OCI-LY3 (cell line): ENCODE results near the gene CYTH4.

Experiments used
- H2AFZ ChIP-seq: fragments of 200-600, 300-600 bp; shearing (Covaris generic); 2 replicates; pipeline ENCODE4 v1.6.0; 2014; ENCODE audit warnings: antibody characterized with exemption, low read depth, low read length
- H3K27ac ChIP-seq: fragments of 200-600, 300-600 bp; sonication (generic); 2 replicates; pipeline ENCODE4 v1.5.1; 2014; ENCODE audit warnings: mild to moderate bottlenecking, low read length, moderate library complexity, mixed read lengths
- H3K27me3 ChIP-seq: fragments of 200-600, 300-600 bp; sonication (generic); 2 replicates; pipeline ENCODE4 v1.6.1; 2014; ENCODE audit warnings: low read depth, low read length, mixed read lengths
- H3K36me3 ChIP-seq: fragments of 200-600, 300-600 bp; sonication (generic); replicated peaks from 2 replicates; pipeline ENCODE3; 2014; ENCODE audit warnings: low read depth, low read length, mixed read lengths
- H3K4me1 ChIP-seq: fragments of 300-600, 200-600 bp; sonication (generic); 2 replicates; pipeline ENCODE4 v1.6.1; 2014; ENCODE audit warnings: low read length, mixed read lengths
- H3K4me2 ChIP-seq: fragments of 200-600, 300-600 bp; sonication (generic); 2 replicates; pipeline ENCODE4 v1.6.1; 2014; ENCODE audit warnings: low read length, mixed read lengths
- H3K4me3 ChIP-seq: fragments of 300-600, 200-600 bp; sonication (generic); 2 replicates; pipeline ENCODE4 v1.5.1; 2014; ENCODE audit warnings: antibody characterized with exemption, mild to moderate bottlenecking, low read length, moderate library complexity
- H3K79me2 ChIP-seq: fragments of 300-600, 200-600 bp; shearing (Covaris generic); 2 replicates; pipeline ENCODE4 v1.6.1; 2014; ENCODE audit warnings: mild to moderate bottlenecking, low read length, mixed read lengths
- H3K9ac ChIP-seq: fragments of 300-600, 200-600 bp; shearing (Covaris generic); 2 replicates; pipeline ENCODE4 v1.6.0; 2014; ENCODE audit warnings: mild to moderate bottlenecking, low read length, moderate library complexity
- H3K9me3 ChIP-seq: fragments of 200-600, 300-600 bp; shearing (Covaris generic); 2 replicates; pipeline ENCODE4 v1.6.1; 2014; ENCODE audit warnings: low read length, mixed read lengths; ENCODE audit not compliant: insufficient read depth
- H4K20me1 ChIP-seq: fragments of 200-600, 300-600 bp; sonication (generic); 2 replicates; pipeline ENCODE4 v1.6.1; 2016; ENCODE audit warnings: low read length, mixed read lengths; ENCODE audit not compliant: insufficient read depth
- EZH2phosphoT487 ChIP-seq: fragments of 200-600 bp; shearing (Covaris generic); IDR thresholded peaks from 2 replicates; pipeline ENCODE4 v1.6.1; 2018; ENCODE audit warnings: antibody characterized with exemption, mixed run types, low read depth
- TF ChIP-seq, protein P1 (sequence below): fragments of 200-600, 300-600 bp; sonication (generic); IDR thresholded peaks from 2 replicates; pipeline ENCODE4 v1.5.1; 2014; ENCODE audit warnings: antibody characterized with exemption, low read length, low read depth

CYTH4 gene

DNA sequence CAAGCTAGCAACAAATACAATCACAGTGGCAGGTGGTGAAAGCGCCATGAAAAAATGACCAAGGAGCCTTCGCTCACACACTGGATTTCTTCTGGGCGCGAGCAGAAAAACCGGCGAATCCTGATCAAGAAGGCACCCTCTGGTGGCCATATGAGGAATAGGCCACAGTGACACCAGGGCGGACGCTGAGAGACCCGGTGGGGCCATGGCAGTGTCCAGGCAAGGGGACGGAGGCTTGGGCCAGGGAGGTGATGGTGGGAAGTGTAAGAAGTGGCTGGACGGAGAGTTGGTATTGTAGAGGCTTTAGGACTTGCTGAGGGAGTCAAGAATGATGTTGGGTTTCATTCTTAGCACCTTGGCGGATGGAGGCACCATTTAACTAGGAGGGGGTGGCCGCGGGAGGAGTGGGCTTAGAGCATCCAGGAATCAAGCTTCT, 21.4 kb upstream of the CYTH4 start:
- TF ChIP-seq, protein P1, sequence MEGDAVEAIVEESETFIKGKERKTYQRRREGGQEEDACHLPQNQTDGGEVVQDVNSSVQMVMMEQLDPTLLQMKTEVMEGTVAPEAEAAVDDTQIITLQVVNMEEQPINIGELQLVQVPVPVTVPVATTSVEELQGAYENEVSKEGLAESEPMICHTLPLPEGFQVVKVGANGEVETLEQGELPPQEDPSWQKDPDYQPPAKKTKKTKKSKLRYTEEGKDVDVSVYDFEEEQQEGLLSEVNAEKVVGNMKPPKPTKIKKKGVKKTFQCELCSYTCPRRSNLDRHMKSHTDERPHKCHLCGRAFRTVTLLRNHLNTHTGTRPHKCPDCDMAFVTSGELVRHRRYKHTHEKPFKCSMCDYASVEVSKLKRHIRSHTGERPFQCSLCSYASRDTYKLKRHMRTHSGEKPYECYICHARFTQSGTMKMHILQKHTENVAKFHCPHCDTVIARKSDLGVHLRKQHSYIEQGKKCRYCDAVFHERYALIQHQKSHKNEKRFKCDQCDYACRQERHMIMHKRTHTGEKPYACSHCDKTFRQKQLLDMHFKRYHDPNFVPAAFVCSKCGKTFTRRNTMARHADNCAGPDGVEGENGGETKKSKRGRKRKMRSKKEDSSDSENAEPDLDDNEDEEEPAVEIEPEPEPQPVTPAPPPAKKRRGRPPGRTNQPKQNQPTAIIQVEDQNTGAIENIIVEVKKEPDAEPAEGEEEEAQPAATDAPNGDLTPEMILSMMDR: peak; percentile 96
- TF ChIP-seq EZH2phosphoT487: no peak
- Histone ChIP-seq H3K79me2 (no peaks in the 10 kb centered on the region), H3K4me1 (peaks cover 42% of the 10 kb centered on the region), H3K9ac (peak overlapping the region; percentile 34; the same call in 1 of the 2 replicates), H3K9me3 (peaks cover 12% of the 10 kb centered on the region), H2AFZ (peak overlapping the region; percentile 75), H3K4me3 (peak overlapping the region; percentile 70), H3K27ac (no peak overlapping the region), H3K36me3 (peaks cover 12% of the 10 kb centered on the region), H4K20me1 (no peaks in the 10 kb centered on the region), H3K4me2 (peak overlapping the region; percentile 91), H3K27me3 (no peaks in the 10 kb centered on the region)

GRCh38 chr22:37262346-37262745, 20.0 kb upstream of the CYTH4 start:
- Histone ChIP-seq H3K4me2 (no peak overlapping the region), H2AFZ (no peak overlapping the region), H3K4me1 (peaks cover 48% of the 10 kb centered on the region), H3K36me3 (peaks cover 12% of the 10 kb centered on the region), H3K9ac (no peak overlapping the region), H3K27ac (no peak overlapping the region), H4K20me1 (no peaks in the 10 kb centered on the region), H3K79me2 (no peaks in the 10 kb centered on the region), H3K27me3 (no peaks in the 10 kb centered on the region), H3K4me3 (no peak overlapping the region), H3K9me3 (peaks cover 12% of the 10 kb centered on the region)
- TF ChIP-seq, protein P1: no peak
- TF ChIP-seq EZH2phosphoT487: no peak

- Histone ChIP-seq H3K4me1 (peaks cover 56% of the 10 kb centered on the region), H3K9ac (no peak overlapping the region), H3K27ac (no peak overlapping the region), H2AFZ (no peak overlapping the region), H3K27me3 (no peaks in the 10 kb centered on the region), H3K4me2 (no peak overlapping the region), H3K9me3 (peaks cover 12% of the 10 kb centered on the region), H3K36me3 (peaks cover 12% of the 10 kb centered on the region), H4K20me1 (no peaks in the 10 kb centered on the region), H3K4me3 (no peak overlapping the region), H3K79me2 (no peaks in the 10 kb centered on the region)
- TF ChIP-seq, protein P1: no peak
- TF ChIP-seq EZH2phosphoT487: no peak
Observed at GRCh38 chr22:37263966-37264887, 18.1 kb upstream of the CYTH4 start.

- Histone ChIP-seq H2AFZ (peak overlapping the region; percentile 84), H3K27ac (no peak overlapping the region), H3K36me3 (peaks cover 12% of the 10 kb centered on the region), H3K79me2 (no peaks in the 10 kb centered on the region), H3K4me1 (peaks cover 51% of the 10 kb centered on the region), H3K9ac (peak overlapping the region; percentile 53), H3K9me3 (peaks cover 12% of the 10 kb centered on the region), H4K20me1 (no peaks in the 10 kb centered on the region), H3K4me3 (peak overlapping the region; percentile 67), H3K27me3 (no peaks in the 10 kb centered on the region), H3K4me2 (peak overlapping the region; percentile 68)
- no peak for TF ChIP-seq EZH2phosphoT487
- TF ChIP-seq, protein P1: no peak
Observed at GRCh38 chr22:37266581-37267134, 15.7 kb upstream of the CYTH4 start.
